Activated naive CD4-positive, alpha-beta T cell treated with anti-CD3 and anti-CD28 coated beads, Interleukin-2, amount 50 U/mL, for 72 hours (primary cell): ENCODE data around the gene VSTM4. TPM values are rescaled to one million over a fixed set of nuclear protein-coding genes. Genes with fewer than 3 reads are reported as not detected.

ENCODE experiments used
- ATAC-seq, 2 donors: fragments of 150-1000 bp; cut with Tn5 transposase; 2 replicates each; pipeline ENCODE4 v1.10.0; 2021; ENCODE audit warnings: mild to moderate bottlenecking in 2 of 2, moderate library complexity in 2 of 2
- DNase-seq, 2 donors: peaks; one replicate each; pipeline ENCODE4 v3.0.0; 2021 to 2022; ENCODE audit warnings: low spot score in 2 of 2
- H3K27ac Mint-ChIP-seq, 2 donors: one replicate each; pipeline ENCODE4 v1.8.0; 2022; ENCODE audit warnings: mild to moderate bottlenecking in 2 of 2, mixed read lengths in 2 of 2
- H3K36me3 Mint-ChIP-seq, 2 donors: one replicate each; pipeline ENCODE4 v1.8.0; 2022; ENCODE audit warnings: mixed read lengths in 2 of 2
- H3K9me3 Mint-ChIP-seq, 2 donors: one replicate each; pipeline ENCODE4 v1.8.0; 2022; ENCODE audit warnings: mixed read lengths in 2 of 2
- total RNA-seq, 2 donors: library from RNA; stranded (reverse); gene quantifications; one replicate each; pipeline ENCODE4 v1.2.3, GENCODE V29; 2022

VSTM4 gene
- total RNA-seq, 2 donors from 2014 or later = not detected

GRCh38 chr10:49025347-49025983 is 89.9 kb downstream of the VSTM4 start:
- no peak for ATAC-seq
- Mint-ChIP-seq H3K36me3 (peaks cover 0 to under 1% of the 10 kb centered on the region in 2 donors), H3K27ac (no peak overlapping the region)

GRCh38 chr10:49024484-49024883 is 90.8 kb downstream of the VSTM4 start:
- Mint-ChIP-seq H3K36me3 (peaks cover 0 to 5% of the 10 kb centered on the region in 2 donors), H3K27ac (no peak overlapping the region), H3K9me3 (no peaks in the 10 kb centered on the region)
- DNase-seq = no peak
- ATAC-seq = no peak

More at GRCh38 chr10:49025347-49025983, 89.9 kb downstream of the VSTM4 start:
- DNase-seq = no peak
- no peaks in the 10 kb centered on the region for H3K9me3 Mint-ChIP-seq

- DNase-seq (no peak), ATAC-seq (no peak)
- H3K36me3 Mint-ChIP-seq = peaks cover 0 to 5% of the 10 kb centered on the region in 2 donors
- no peaks in the 10 kb centered on the region for H3K9me3 Mint-ChIP-seq
- no peak overlapping the region for H3K27ac Mint-ChIP-seq
These were observed 91.6 kb downstream of the VSTM4 start for GRCh38 chr10:49023752-49024151.

GRCh38 chr10:49023071-49023470 is 92.3 kb downstream of the VSTM4 start:
- ATAC-seq (no peak), DNase-seq (no peak)
- Mint-ChIP-seq H3K36me3 (peaks cover 0 to 5% of the 10 kb centered on the region in 2 donors), H3K9me3 (no peaks in the 10 kb centered on the region), H3K27ac (no peak overlapping the region)

GRCh38 chr10:49021685-49022084 is 93.6 kb downstream of the VSTM4 start:
- ATAC-seq (no peak), DNase-seq (no peak)
- Mint-ChIP-seq H3K36me3 (peaks cover 0 to 5% of the 10 kb centered on the region in 2 donors), H3K27ac (no peak overlapping the region), H3K9me3 (no peaks in the 10 kb centered on the region)

GRCh38 chr10:49015700-49016099 is 99.6 kb downstream of the VSTM4 start:
- Mint-ChIP-seq H3K36me3 (peaks cover 0 to 5% of the 10 kb centered on the region in 2 donors), H3K9me3 (no peaks in the 10 kb centered on the region), H3K27ac (no peak overlapping the region)
- ATAC-seq (no peak), DNase-seq (no peak)

- Mint-ChIP-seq H3K9me3 (no peaks in the 10 kb centered on the region), H3K36me3 (no peaks in the 10 kb centered on the region), H3K27ac (no peak overlapping the region)
- ATAC-seq (no peak), DNase-seq (no peak)
These were observed 102.7 kb downstream of the VSTM4 start for GRCh38 chr10:49012603-49013002.

GRCh38 chr10:49011756-49012155 is 103.6 kb downstream of the VSTM4 start:
- DNase-seq = no peak
- Mint-ChIP-seq H3K27ac (no peak overlapping the region), H3K36me3 (no peaks in the 10 kb centered on the region), H3K9me3 (no peaks in the 10 kb centered on the region)
- ATAC-seq = no peak

GRCh38 chr10:49010865-49011264 is 104.5 kb downstream of the VSTM4 start:
- Mint-ChIP-seq H3K36me3 (no peaks in the 10 kb centered on the region), H3K9me3 (peaks cover 0 to 3% of the 10 kb centered on the region in 2 donors), H3K27ac (no peak overlapping the region)
- ATAC-seq (no peak), DNase-seq (no peak)

GRCh38 chr10:49010295-49010694 is 105.0 kb downstream of the VSTM4 start:
- DNase-seq (no peak), ATAC-seq (no peak)
- H3K36me3 Mint-ChIP-seq = no peaks in the 10 kb centered on the region
- no peak overlapping the region for H3K27ac Mint-ChIP-seq
- peaks cover 0 to 3% of the 10 kb centered on the region in 2 donors for H3K9me3 Mint-ChIP-seq

- Mint-ChIP-seq H3K9me3 (peaks cover 0 to 3% of the 10 kb centered on the region in 2 donors), H3K27ac (no peak overlapping the region), H3K36me3 (no peaks in the 10 kb centered on the region)
- ATAC-seq (no peak), DNase-seq (no peak)
These were observed 105.9 kb downstream of the VSTM4 start for GRCh38 chr10:49009199-49009979.

- Mint-ChIP-seq H3K9me3 (peaks cover 0 to 3% of the 10 kb centered on the region in 2 donors), H3K36me3 (no peaks in the 10 kb centered on the region), H3K27ac (no peak overlapping the region)
- no peak for DNase-seq
- no peak for ATAC-seq
These were observed 106.7 kb downstream of the VSTM4 start for GRCh38 chr10:49008505-49009198.

- Mint-ChIP-seq H3K9me3 (peaks cover 0 to 3% of the 10 kb centered on the region in 2 donors), H3K27ac (no peak overlapping the region), H3K36me3 (no peaks in the 10 kb centered on the region)
- no peak for ATAC-seq
- DNase-seq = no peak
These were observed 107.2 kb downstream of the VSTM4 start for GRCh38 chr10:49008091-49008490.

GRCh38 chr10:49007129-49007528 is 108.2 kb downstream of the VSTM4 start:
- DNase-seq (no peak), ATAC-seq (no peak)
- Mint-ChIP-seq H3K36me3 (no peaks in the 10 kb centered on the region), H3K27ac (no peak overlapping the region), H3K9me3 (peaks cover 0 to 3% of the 10 kb centered on the region in 2 donors)

GRCh38 chr10:49005270-49005669 is 110.1 kb downstream of the VSTM4 start:
- DNase-seq = no peak
- Mint-ChIP-seq H3K27ac (no peak overlapping the region), H3K9me3 (peaks cover 0 to 3% of the 10 kb centered on the region in 2 donors), H3K36me3 (no peaks in the 10 kb centered on the region)
- no peak for ATAC-seq

- ATAC-seq (no peak), DNase-seq (no peak)
- Mint-ChIP-seq H3K27ac (no peak overlapping the region), H3K9me3 (peaks cover 0 to 3% of the 10 kb centered on the region in 2 donors), H3K36me3 (no peaks in the 10 kb centered on the region)
These were observed 113.3 kb downstream of the VSTM4 start for GRCh38 chr10:49001870-49002672.
